ENCODE data around the gene CABLES1. TPM values are rescaled to one million over a fixed set of nuclear protein-coding genes. Genes with fewer than 3 reads are reported as not detected.
"Not testable (repeated sequence)": the region's sequence is repeated elsewhere in the genome, so short reads cannot be mapped to it uniquely, and the experiment has no call there.

Gene CABLES1
- total and polyA plus RNA-seq, 3 donors from 2014 or later = 6.2 to 15.8 (median 12.0) TPM

DNA sequence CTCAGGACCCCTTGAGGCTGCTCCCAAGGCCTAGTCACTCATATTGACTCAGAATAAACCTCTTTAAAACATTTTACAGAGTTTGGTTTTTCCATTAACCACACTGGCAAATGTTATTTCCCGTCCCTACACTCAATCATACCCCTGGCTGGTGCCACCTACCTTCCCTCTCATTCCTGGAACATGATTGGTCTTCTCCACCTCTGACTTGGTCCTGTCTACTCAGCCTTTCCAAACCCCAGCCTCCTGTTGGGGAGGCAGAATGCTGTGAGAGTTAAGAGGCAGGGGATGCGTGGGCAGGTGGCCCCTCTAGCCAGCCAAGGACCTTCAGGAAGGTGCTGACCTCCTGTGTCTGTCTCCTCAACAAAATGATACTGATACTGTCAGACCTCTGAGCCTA lies 149.3 kb downstream of the CABLES1 start:
- DNase-seq = no peak
- TF ChIP-seq POLR2A (IDR thresholded peaks at IDR 0.05) = no peak
- TF ChIP-seq, protein P1, sequence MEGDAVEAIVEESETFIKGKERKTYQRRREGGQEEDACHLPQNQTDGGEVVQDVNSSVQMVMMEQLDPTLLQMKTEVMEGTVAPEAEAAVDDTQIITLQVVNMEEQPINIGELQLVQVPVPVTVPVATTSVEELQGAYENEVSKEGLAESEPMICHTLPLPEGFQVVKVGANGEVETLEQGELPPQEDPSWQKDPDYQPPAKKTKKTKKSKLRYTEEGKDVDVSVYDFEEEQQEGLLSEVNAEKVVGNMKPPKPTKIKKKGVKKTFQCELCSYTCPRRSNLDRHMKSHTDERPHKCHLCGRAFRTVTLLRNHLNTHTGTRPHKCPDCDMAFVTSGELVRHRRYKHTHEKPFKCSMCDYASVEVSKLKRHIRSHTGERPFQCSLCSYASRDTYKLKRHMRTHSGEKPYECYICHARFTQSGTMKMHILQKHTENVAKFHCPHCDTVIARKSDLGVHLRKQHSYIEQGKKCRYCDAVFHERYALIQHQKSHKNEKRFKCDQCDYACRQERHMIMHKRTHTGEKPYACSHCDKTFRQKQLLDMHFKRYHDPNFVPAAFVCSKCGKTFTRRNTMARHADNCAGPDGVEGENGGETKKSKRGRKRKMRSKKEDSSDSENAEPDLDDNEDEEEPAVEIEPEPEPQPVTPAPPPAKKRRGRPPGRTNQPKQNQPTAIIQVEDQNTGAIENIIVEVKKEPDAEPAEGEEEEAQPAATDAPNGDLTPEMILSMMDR (IDR thresholded peaks at IDR 0.05) = no peak
- 97 to 100% methylated on average over 1 to 2 of the region's 2 CpGs for WGBS, 2 donors
- H3K4me1 ChIP-seq = no peaks in the 10 kb centered on the region
- H3K27me3 ChIP-seq = no peaks in the 10 kb centered on the region
- no peaks in the 10 kb centered on the region for H3K9me3 ChIP-seq
- no peak overlapping the region for H3K4me3 ChIP-seq
- H3K36me3 ChIP-seq (ENCODE audit: low read depth, missing control alignments) = no peaks in the 10 kb centered on the region
- no peak overlapping the region for H3K27ac ChIP-seq
- intact Hi-C loops (cut with DNase I; ENCODE audit: low total_unique reads) = no loop called here

DNA sequence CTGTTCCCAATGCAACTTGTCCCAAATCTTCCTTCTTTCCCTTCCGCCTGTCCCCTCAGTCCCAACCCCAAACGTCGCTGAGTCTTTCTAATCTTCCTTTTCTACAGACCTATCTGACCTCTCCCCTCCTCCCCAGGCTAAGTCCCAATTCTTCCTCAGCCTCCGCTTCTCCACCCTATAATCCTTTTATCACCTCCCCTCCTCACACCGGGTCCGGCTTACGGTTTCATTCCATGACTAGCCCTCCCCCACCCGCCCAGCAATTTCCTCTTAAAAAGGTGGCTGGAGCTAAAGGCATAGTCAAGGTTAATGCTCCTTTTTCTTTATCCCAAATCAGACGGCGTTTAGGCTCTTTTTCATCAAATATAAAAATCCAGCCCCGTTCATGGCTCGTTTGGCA lies 150.3 kb downstream of the CABLES1 start:
- H3K36me3 ChIP-seq (ENCODE audit: low read depth, missing control alignments); intact Hi-C loops (cut with DNase I; ENCODE audit: low total_unique reads); H3K4me3 ChIP-seq; DNase-seq; H3K4me1 ChIP-seq; H3K27me3 ChIP-seq; H3K9me3 ChIP-seq; H3K27ac ChIP-seq: not testable (repeated sequence)
- WGBS, 2 donors = 80 to 81% methylated on average over 12 of the region's 12 CpGs

DNA sequence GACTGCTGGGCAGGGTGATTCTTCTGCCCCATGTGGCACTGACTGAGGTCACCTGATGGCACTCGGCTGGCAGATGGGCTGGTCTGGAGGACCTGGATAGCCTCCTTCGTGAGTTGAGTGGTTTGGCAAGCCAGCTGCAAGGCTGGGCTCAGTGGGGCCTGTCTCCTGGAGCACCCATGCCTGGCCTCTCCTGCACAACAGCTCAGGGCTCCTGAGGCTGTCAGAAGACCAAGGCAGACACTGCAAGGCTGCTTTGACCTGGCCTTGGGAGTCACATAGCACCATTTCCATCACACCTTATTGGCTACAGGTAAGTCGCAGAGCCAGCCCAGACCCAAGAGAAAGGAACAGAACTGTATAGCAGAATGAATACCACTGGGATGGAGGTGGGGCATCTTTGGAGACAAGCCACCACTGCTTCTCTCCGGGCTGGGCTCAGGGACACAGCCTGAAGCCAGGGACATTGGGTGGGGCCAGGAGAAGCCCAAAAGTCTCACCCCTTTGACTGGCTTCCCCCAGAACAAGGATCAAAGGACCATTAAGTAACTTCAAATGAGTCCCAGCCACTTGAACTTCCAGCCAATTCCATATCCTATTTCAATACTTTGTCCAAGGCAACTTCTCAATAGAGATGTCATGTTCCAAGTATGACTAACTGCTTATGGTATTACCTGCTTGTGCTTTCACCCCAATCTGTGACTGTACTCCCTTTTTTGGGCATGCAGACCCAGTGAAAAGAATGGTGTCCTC lies 156.3 kb downstream of the CABLES1 start:
- Histone ChIP-seq H3K4me1 (no peaks in the 10 kb centered on the region), H3K4me3 (no peak overlapping the region), H3K27me3 (no peaks in the 10 kb centered on the region), H3K27ac (no peak overlapping the region), H3K36me3 (ENCODE audit: low read depth, missing control alignments) (no peaks in the 10 kb centered on the region), H3K9me3 (no peaks in the 10 kb centered on the region)
- no peak for DNase-seq
- WGBS, 2 donors = 78 to 82% methylated on average over 3 to 4 of the region's 4 CpGs
- no peak for TF ChIP-seq POLR2A (IDR thresholded peaks at IDR 0.05)
- TF ChIP-seq, protein P1 (IDR thresholded peaks at IDR 0.05) = no peak
- intact Hi-C loops (cut with DNase I; ENCODE audit: low total_unique reads) = no loop called here

GRCh38 chr18:23300231-23300805 lies 165.0 kb downstream of the CABLES1 start:
- TF ChIP-seq, protein P1 (IDR thresholded peaks at IDR 0.05) = no peak
- no peak for TF ChIP-seq POLR2A (IDR thresholded peaks at IDR 0.05)
- no peaks in the 10 kb centered on the region for H3K4me1 ChIP-seq
- H3K9me3 ChIP-seq = no peaks in the 10 kb centered on the region
- no peak overlapping the region for H3K4me3 ChIP-seq
- WGBS, 2 donors = 72 to 78% methylated on average over 6 of the region's 6 CpGs
- no peak for DNase-seq
- no peak overlapping the region for H3K27ac ChIP-seq
- H3K36me3 ChIP-seq (ENCODE audit: low read depth, missing control alignments) = no peaks in the 10 kb centered on the region
- intact Hi-C loops (cut with DNase I; ENCODE audit: low total_unique reads) = no loop called here
- H3K27me3 ChIP-seq = no peaks in the 10 kb centered on the region

DNA sequence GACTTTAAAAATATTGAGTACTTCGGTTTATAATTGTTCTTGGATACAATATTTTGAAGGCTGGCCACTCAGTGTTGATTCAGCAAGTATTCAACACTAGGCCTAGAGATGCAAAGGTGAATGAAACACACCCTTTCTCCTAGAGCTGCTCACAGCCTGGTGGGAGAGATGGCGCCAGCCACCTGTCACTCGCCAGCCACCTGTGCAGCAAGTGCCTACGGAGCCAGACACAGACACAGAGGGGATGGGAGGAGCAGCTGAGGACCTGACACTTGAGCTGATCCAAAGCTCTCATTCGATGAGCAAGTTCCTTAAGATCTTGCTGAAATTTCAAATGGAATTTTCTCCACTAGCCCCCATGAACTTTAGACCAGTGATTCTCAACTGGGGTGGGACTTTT lies 166.7 kb downstream of the CABLES1 start:
- Histone ChIP-seq H3K36me3 (ENCODE audit: low read depth, missing control alignments) (no peaks in the 10 kb centered on the region), H3K27ac (no peak overlapping the region), H3K4me1 (no peaks in the 10 kb centered on the region), H3K9me3 (no peaks in the 10 kb centered on the region), H3K27me3 (no peaks in the 10 kb centered on the region), H3K4me3 (no peak overlapping the region)
- WGBS, 2 donors = 86 to 90% methylated on average over 5 of the region's 5 CpGs
- intact Hi-C loops (cut with DNase I; ENCODE audit: low total_unique reads) = no loop called here
- TF ChIP-seq, protein P1 (IDR thresholded peaks at IDR 0.05) = no peak
- no peak for DNase-seq

Measured in testis (tissue), 3 donors.